Uterus (tissue), 4 donors: ENCODE results near the gene MYH14. TPM values are rescaled to one million over a fixed set of nuclear protein-coding genes. Genes with fewer than 3 reads are reported as not detected.

Experiments
- DNase-seq, 2 donors: peaks; one replicate each; pipeline ENCODE4 v3.0.0-alpha.2; 2019 to 2020
- H3K27ac ChIP-seq, 2 donors: fragments of 200-600 bp; sonication (generic); 1 replicate in 1 of 2; 2 replicates in 1 of 2; pipeline ENCODE4 v1.5.1; 2016 to 2018
- H3K27me3 ChIP-seq, 2 donors: fragments of 200-600 bp; sonication (generic); one replicate each; pipeline ENCODE4 v1.5.1; 2018 to 2019; ENCODE audit warnings: control low read depth in 1 of 2
- H3K36me3 ChIP-seq, 2 donors: fragments of 200-600 bp; sonication (generic); one replicate each; pipeline ENCODE4 v1.5.1; 2019; ENCODE audit warnings: control low read depth in 1 of 2
- H3K4me1 ChIP-seq, 2 donors: fragments of 200-600 bp; sonication (generic); one replicate each; pipeline ENCODE4 v1.5.1; 2018 to 2019; ENCODE audit warnings: control low read depth in 1 of 2
- H3K4me3 ChIP-seq, 2 donors: fragments of 200-600 bp; sonication (generic); 1 replicate in 1 of 2; 2 replicates in 1 of 2; pipeline ENCODE4 v1.5.1; 2018 to 2019; ENCODE audit warnings: mild to moderate bottlenecking in 1 of 2
- H3K9me3 ChIP-seq, 2 donors: fragments of 200-600 bp; sonication (generic); one replicate each; pipeline ENCODE4 v1.5.1; 2019; ENCODE audit warnings: control low read depth in 1 of 2
- CTCF ChIP-seq, 4 experiments: fragments of 200-600 bp in 2 of 4; fragments of 450-650 bp in 2 of 4; sonication (generic) in 2 of 4; IDR thresholded peaks; one replicate each; pipeline ENCODE4 v1.5.1; 2016 to 2019; ENCODE audit warnings: antibody characterized with exemption in 4 of 4, mild to moderate bottlenecking in 2 of 4, moderate library complexity in 1 of 4
- POLR2A ChIP-seq, 2 donors: fragments of 450-650 bp; IDR thresholded peaks; one replicate each; pipeline ENCODE4 v1.6.1; 2016; ENCODE audit warnings: antibody characterized with exemption in 2 of 2, mild to moderate bottlenecking in 1 of 2, moderate library complexity in 1 of 2
- intact Hi-C: fragments of 100-400 bp; cut with DNase I; formaldehyde crosslinking; loops from one replicate; pipeline ENCODE4 v1.15.1; 2023; ENCODE audit warnings: low total_unique reads
- small RNA-seq: library from RNA; depleted of rRNA; stranded (forward); fragments of <200 nt; gene quantifications from one replicate; pipeline ENCODE3, GENCODE V24; 2016
- total RNA-seq, 4 donors: library from RNA; depleted of rRNA in 3 of 4; stranded (reverse); fragments of >200 nt in 3 of 4; gene quantifications; one replicate each; pipeline versions ENCODE4 v1.1.0 to v1.2.4, GENCODE V29; 2014 to 2023
- donor health status: DM: yes; HTN: yes; CAD: no.

The MYH14 gene
- total RNA-seq, 4 donors from 2014 or later: 0.77 to 22.1 (median 1.4) TPM

GRCh38 chr19:50359328-50359818, 156.0 kb downstream of the MYH14 start:
- Histone ChIP-seq H3K27me3 (no peaks in the 10 kb centered on the region), H3K27ac (no peak overlapping the region), H3K9me3 (no peaks in the 10 kb centered on the region), H3K36me3 (no peaks in the 10 kb centered on the region), H3K4me1 (no peaks in the 10 kb centered on the region), H3K4me3 (no peak overlapping the region)
- no peak for DNase-seq
- intact Hi-C loops: loop anchor here (10.0 kb wide), 1 partner anchor 415 kb away; the partner anchor contains the start of gene GPR32
- TF ChIP-seq POLR2A (IDR thresholded peaks at IDR 0.05) (no peak), CTCF (IDR thresholded peaks at IDR 0.05) (no peak)

Small RNA genes within 50 kb of the gene (small RNA-seq; reads per million reads assigned to genes)
- not detected for gene RF00017

Other genes starting within 250 kb of the MYH14 start
- 1 to 10 TPM in 2 of 4 donors, not detected in 2; 1.2 to 3.9 TPM for gene SIGLEC11, start 242.4 kb upstream of the MYH14 start, total RNA-seq
- gene VRK3, start 178.2 kb upstream of the MYH14 start, total RNA-seq: 10 to 100 TPM in 3 of 4 donors, 1 to 10 TPM in 1; 1.5 to 68.8 (median 37.1) TPM
- 10 to 100 TPM in 3 of 4 donors, 1 to 10 TPM in 1; 7.1 to 28.9 (median 16.8) TPM for gene ZNF473, start 177.6 kb upstream of the MYH14 start, total RNA-seq
- not detected for gene IZUMO2, start 40.3 kb upstream of the MYH14 start, total RNA-seq
- 1 to 10 TPM in 1 of 4 donors, under 1 TPM in 2, not detected in 1; 0.26 to 2.4 (median 0.85) TPM for gene KCNC3, start 125.8 kb downstream of the MYH14 start, total RNA-seq
- gene NAPSA, start 162.0 kb downstream of the MYH14 start, total RNA-seq: 1 to 10 TPM in 2 of 4 donors, not detected in 2; 1.4 to 1.5 TPM
- gene NR1H2, start 172.8 kb downstream of the MYH14 start, total RNA-seq: 100 to 1,000 TPM in 1 of 4 donors, 10 to 100 TPM in 3; 45.3 to 115 (median 61.4) TPM
- gene POLD1, start 180.7 kb downstream of the MYH14 start, total RNA-seq: 10 to 100 TPM; 10.6 to 47.9 (median 24.0) TPM
- gene SPIB, start 215.3 kb downstream of the MYH14 start, total RNA-seq: 1 to 10 TPM in 1 of 4 donors, under 1 TPM in 1, not detected in 2; under 0.01 to 2.1 TPM
- under 1 TPM in 2 of 4 donors, not detected in 2; 0.24 to 0.28 TPM for gene MYBPC2, start 229.3 kb downstream of the MYH14 start, total RNA-seq